Sigmoid colon (tissue), 4 donors: ENCODE results near the gene IRF6.

Experiments used
- CTCF ChIP-seq, 4 experiments: fragments of 450-650 bp in 3 of 4; fragments of 200-600 bp in 1 of 4; IDR thresholded peaks; one replicate each; pipeline ENCODE4 v1.5.1; 2016 to 2019; ENCODE audit warnings: antibody characterized with exemption in 4 of 4, mild to moderate bottlenecking in 3 of 4, moderate library complexity in 2 of 4
- POLR2AphosphoS5 ChIP-seq, 4 donors: sonication (generic); formaldehyde crosslinking; IDR thresholded peaks; one replicate each; pipeline ENCODE4 v1.6.1; 2017; ENCODE audit warnings: antibody characterized with exemption in 4 of 4

DNA sequence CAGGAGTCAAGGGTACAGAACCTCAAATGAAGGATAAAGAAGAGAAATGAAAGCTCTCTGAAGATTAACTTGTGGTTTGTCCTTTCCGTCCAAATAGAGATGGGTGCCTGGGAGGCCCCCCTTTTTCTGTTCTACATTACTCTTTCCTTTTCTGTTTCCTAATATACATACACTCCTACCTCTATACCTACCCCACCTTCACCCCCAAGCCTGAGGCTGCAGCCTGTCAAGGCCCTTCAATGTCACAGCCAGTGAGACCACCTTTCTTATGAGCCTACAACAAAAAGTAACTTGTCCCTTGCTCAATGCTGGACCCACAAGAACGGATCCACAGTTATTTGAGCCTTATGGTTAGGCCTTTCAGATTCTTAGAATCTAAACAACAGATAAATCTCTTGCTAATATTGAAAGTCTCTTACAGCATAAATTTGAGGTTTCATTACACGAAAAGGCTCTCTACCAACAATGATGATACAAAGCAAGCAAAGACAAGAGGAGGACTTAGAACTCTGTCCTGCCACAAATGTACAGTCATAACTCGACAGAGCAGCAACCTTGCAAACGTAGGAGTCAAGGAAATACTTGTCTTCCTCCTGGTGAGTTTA is 54.2 kb downstream of the IRF6 start:
- TF ChIP-seq CTCF (IDR thresholded peaks at IDR 0.05) = no peak
- TF ChIP-seq POLR2AphosphoS5 (IDR thresholded peaks at IDR 0.05) = no peak
